HUES6 (cell line): ENCODE measurements around the gene MEIKIN.

Experiments
- H3K27ac ChIP-seq: 2 replicates; pipeline ENCODE4 v1.7.0; 2013; ENCODE audit warnings: low read depth, mild to moderate bottlenecking, low read length, inconsistent platforms
- H3K27me3 ChIP-seq: 2 replicates; pipeline ENCODE4 v1.6.1; 2013; ENCODE audit warnings: low read length; ENCODE audit not compliant: control insufficient read depth, insufficient read depth
- H3K36me3 ChIP-seq: 2 replicates; pipeline ENCODE4 v1.6.1; 2013; ENCODE audit warnings: low read length; ENCODE audit not compliant: control insufficient read depth, insufficient read depth
- H3K4me1 ChIP-seq: 2 replicates; pipeline ENCODE4 v1.6.1; 2013; ENCODE audit warnings: low read length; ENCODE audit not compliant: control insufficient read depth, insufficient read depth
- H3K4me3 ChIP-seq: 2 replicates; pipeline ENCODE4 v1.5.1; 2013; ENCODE audit warnings: low read depth, low read length
- H3K9ac ChIP-seq: one replicate; pipeline ENCODE4 v1.6.1; 2013; ENCODE audit warnings: mild to moderate bottlenecking, low read length
- H3K9me3 ChIP-seq: 2 replicates; pipeline ENCODE4 v1.6.1; 2013; ENCODE audit warnings: low read depth, low read length; ENCODE audit not compliant: control insufficient read depth, insufficient read depth

MEIKIN gene

GRCh38 chr5:131945551-131946168, at the start of gene MEIKIN:
TSS of gene MEIKIN (minus strand) at chr5:131945663. CDS start at chr5:131945505, 158 bp downstream.
- Histone ChIP-seq H3K27ac (no peak within 1 kb of the TSS), H3K4me1 (no peaks in the 10 kb centered on the region)

GRCh38 chr5:131994533-131995226, 49.2 kb upstream of the MEIKIN start:
- Histone ChIP-seq H3K27me3 (no peaks in the 10 kb centered on the region), H3K9ac (no peak overlapping the region), H3K4me3 (no peak overlapping the region), H3K4me1 (peaks cover 19% of the 10 kb centered on the region), H3K27ac (no peak overlapping the region), H3K36me3 (no peaks in the 10 kb centered on the region), H3K9me3 (no peaks in the 10 kb centered on the region)

More at GRCh38 chr5:131945551-131946168, at the start of gene MEIKIN:
- no peak within 1 kb of the TSS for H3K4me3 ChIP-seq
- H3K27me3 ChIP-seq = no peaks in the 10 kb centered on the region
- no peak within 1 kb of the TSS for H3K9ac ChIP-seq
- no peaks in the 10 kb centered on the region for H3K36me3 ChIP-seq
- H3K9me3 ChIP-seq = no peaks in the 10 kb centered on the region

GRCh38 chr5:131994090-131994489, 48.6 kb upstream of the MEIKIN start:
- Histone ChIP-seq H3K9ac (no peak overlapping the region), H3K9me3 (no peaks in the 10 kb centered on the region), H3K4me3 (no peak overlapping the region), H3K27ac (no peak overlapping the region), H3K27me3 (no peaks in the 10 kb centered on the region), H3K4me1 (peaks cover 13% of the 10 kb centered on the region), H3K36me3 (no peaks in the 10 kb centered on the region)

- Histone ChIP-seq H3K27me3 (no peaks in the 10 kb centered on the region), H3K9ac (no peak overlapping the region)
Measured at GRCh38 chr5:131993676-131994075, 48.2 kb upstream of the MEIKIN start.

GRCh38 chr5:131992370-131992769, 46.9 kb upstream of the MEIKIN start:
- Histone ChIP-seq H3K27me3 (no peaks in the 10 kb centered on the region), H3K4me1 (peaks cover 13% of the 10 kb centered on the region), H3K4me3 (no peak overlapping the region), H3K9me3 (no peaks in the 10 kb centered on the region), H3K9ac (no peak overlapping the region), H3K27ac (no peak overlapping the region), H3K36me3 (no peaks in the 10 kb centered on the region)

More at GRCh38 chr5:131993676-131994075, 48.2 kb upstream of the MEIKIN start:
- no peaks in the 10 kb centered on the region for H3K9me3 ChIP-seq
- no peaks in the 10 kb centered on the region for H3K36me3 ChIP-seq
- no peak overlapping the region for H3K4me3 ChIP-seq
- peaks cover 13% of the 10 kb centered on the region for H3K4me1 ChIP-seq
- H3K27ac ChIP-seq = no peak overlapping the region

- peaks cover 13% of the 10 kb centered on the region for H3K4me1 ChIP-seq
- no peaks in the 10 kb centered on the region for H3K36me3 ChIP-seq
- no peaks in the 10 kb centered on the region for H3K27me3 ChIP-seq
- H3K9ac ChIP-seq = no peak overlapping the region
- H3K9me3 ChIP-seq = no peaks in the 10 kb centered on the region
- H3K27ac ChIP-seq = no peak overlapping the region
- H3K4me3 ChIP-seq = no peak overlapping the region
Measured at GRCh38 chr5:131991593-131992324, 46.3 kb upstream of the MEIKIN start.

- no peak overlapping the region for H3K9ac ChIP-seq
- H3K9me3 ChIP-seq = no peaks in the 10 kb centered on the region
- H3K27ac ChIP-seq = no peak overlapping the region
- H3K36me3 ChIP-seq = no peaks in the 10 kb centered on the region
- no peak overlapping the region for H3K4me3 ChIP-seq
- H3K27me3 ChIP-seq = no peaks in the 10 kb centered on the region
- peaks cover 11% of the 10 kb centered on the region for H3K4me1 ChIP-seq
Measured at GRCh38 chr5:131990716-131991115, 45.3 kb upstream of the MEIKIN start.

GRCh38 chr5:131988601-131989000, 43.1 kb upstream of the MEIKIN start:
- no peak overlapping the region for H3K9ac ChIP-seq
- no peaks in the 10 kb centered on the region for H3K27me3 ChIP-seq
- no peak overlapping the region for H3K4me3 ChIP-seq
- no peaks in the 10 kb centered on the region for H3K36me3 ChIP-seq
- no peak overlapping the region for H3K27ac ChIP-seq
- no peaks in the 10 kb centered on the region for H3K4me1 ChIP-seq
- H3K9me3 ChIP-seq = no peaks in the 10 kb centered on the region

- Histone ChIP-seq H3K4me1 (no peaks in the 10 kb centered on the region), H3K27me3 (no peaks in the 10 kb centered on the region), H3K9me3 (no peaks in the 10 kb centered on the region)
Measured at GRCh38 chr5:131987251-131987650, 41.8 kb upstream of the MEIKIN start.

GRCh38 chr5:131986161-131986912, 40.9 kb upstream of the MEIKIN start:
- H3K27me3 ChIP-seq = no peaks in the 10 kb centered on the region
- H3K27ac ChIP-seq = no peak overlapping the region
- no peaks in the 10 kb centered on the region for H3K36me3 ChIP-seq
- no peaks in the 10 kb centered on the region for H3K9me3 ChIP-seq
- H3K9ac ChIP-seq = no peak overlapping the region
- H3K4me1 ChIP-seq = no peaks in the 10 kb centered on the region
- H3K4me3 ChIP-seq = no peak overlapping the region

More at GRCh38 chr5:131987251-131987650, 41.8 kb upstream of the MEIKIN start:
- Histone ChIP-seq H3K9ac (no peak overlapping the region), H3K27ac (no peak overlapping the region), H3K4me3 (no peak overlapping the region), H3K36me3 (no peaks in the 10 kb centered on the region)
